Progenitor cell of endocrine pancreas (in vitro differentiated cells): ENCODE measurements around the gene SORL1. TPM values are rescaled to one million over a fixed set of nuclear protein-coding genes. Genes with fewer than 3 reads are reported as not detected.

Experiments used
- DNase-seq: peaks from one replicate; pipeline ENCODE4 v3.0.0; 2021; ENCODE audit warnings: low spot score; ENCODE audit not compliant: unreplicated experiment
- H3K27ac Mint-ChIP-seq: 2 replicates; pipeline ENCODE4 v1.8.0; 2021; ENCODE audit warnings: mild to moderate bottlenecking, moderate library complexity, mixed read lengths
- H3K27me3 Mint-ChIP-seq: 2 replicates; pipeline ENCODE4 v1.8.0; 2021; ENCODE audit warnings: mixed read lengths
- H3K36me3 Mint-ChIP-seq: 2 replicates; pipeline ENCODE4 v1.8.0; 2022; ENCODE audit warnings: mixed read lengths; ENCODE audit not compliant: insufficient read depth
- H3K4me1 Mint-ChIP-seq: 2 replicates; pipeline ENCODE4 v1.8.0; 2021; ENCODE audit warnings: low read depth, mixed read lengths
- H3K4me3 Mint-ChIP-seq: 2 replicates; pipeline ENCODE4 v1.8.0; 2021; ENCODE audit warnings: low read depth, mild to moderate bottlenecking, moderate library complexity, mixed read lengths
- H3K9me3 Mint-ChIP-seq: 2 replicates; pipeline ENCODE4 v1.8.0; 2021; ENCODE audit warnings: low read depth, mixed read lengths
- CTCF ChIP-seq: fragments of 200-600 bp; sonication (generic); IDR thresholded peaks from one replicate; pipeline ENCODE4 v1.5.0; 2021; ENCODE audit warnings: antibody characterized with exemption, mild to moderate bottlenecking; ENCODE audit not compliant: unreplicated experiment
- total RNA-seq: library from RNA; stranded (reverse); gene quantifications from 2 replicates; pipeline ENCODE4 v1.2.1, GENCODE V29; 2021

The SORL1 gene
- total RNA-seq, 1 donor from 2014 or later: 31.8 TPM

- Mint-ChIP-seq H3K4me1 (peaks cover 19% of the 10 kb centered on the region), H3K27ac (no peak overlapping the region), H3K4me3 (no peak overlapping the region), H3K9me3 (no peaks in the 10 kb centered on the region), H3K27me3 (peaks cover 4% of the 10 kb centered on the region), H3K36me3 (peaks cover 10% of the 10 kb centered on the region)
- no peak for DNase-seq
- TF ChIP-seq CTCF: no peak
These were observed 109.1 kb downstream of the SORL1 start for GRCh38 chr11:121561240-121561639.

GRCh38 chr11:121561716-121562115 is 109.6 kb downstream of the SORL1 start:
- H3K36me3 Mint-ChIP-seq: peaks cover 10% of the 10 kb centered on the region
- H3K27ac Mint-ChIP-seq: no peak overlapping the region
- H3K4me1 Mint-ChIP-seq: peaks cover 19% of the 10 kb centered on the region
- peaks cover 4% of the 10 kb centered on the region for H3K27me3 Mint-ChIP-seq
- H3K9me3 Mint-ChIP-seq: no peaks in the 10 kb centered on the region
- no peak overlapping the region for H3K4me3 Mint-ChIP-seq
- no peak for DNase-seq
- no peak for TF ChIP-seq CTCF

GRCh38 chr11:121563003-121563402 is 110.9 kb downstream of the SORL1 start:
- Mint-ChIP-seq H3K4me1 (peaks cover 19% of the 10 kb centered on the region), H3K4me3 (no peak overlapping the region), H3K27ac (no peak overlapping the region), H3K36me3 (peaks cover 13% of the 10 kb centered on the region), H3K9me3 (no peaks in the 10 kb centered on the region), H3K27me3 (peaks cover 4% of the 10 kb centered on the region)
- TF ChIP-seq CTCF: no peak
- DNase-seq: no peak

- Mint-ChIP-seq H3K27me3 (peaks cover 4% of the 10 kb centered on the region), H3K4me3 (no peak overlapping the region), H3K27ac (peak overlapping the region; percentile 49), H3K36me3 (peaks cover 14% of the 10 kb centered on the region), H3K4me1 (peaks cover 22% of the 10 kb centered on the region), H3K9me3 (no peaks in the 10 kb centered on the region)
- no peak for TF ChIP-seq CTCF
- no peak for DNase-seq
These were observed 112.0 kb downstream of the SORL1 start for GRCh38 chr11:121563900-121564822.

GRCh38 chr11:121564948-121565684 is 113.0 kb downstream of the SORL1 start:
- no peak overlapping the region for H3K27ac Mint-ChIP-seq
- DNase-seq: no peak
- no peak for TF ChIP-seq CTCF
- H3K36me3 Mint-ChIP-seq: peaks cover 14% of the 10 kb centered on the region
- no peaks in the 10 kb centered on the region for H3K9me3 Mint-ChIP-seq
- H3K4me1 Mint-ChIP-seq: peaks cover 16% of the 10 kb centered on the region
- H3K27me3 Mint-ChIP-seq: peaks cover 4% of the 10 kb centered on the region
- no peak overlapping the region for H3K4me3 Mint-ChIP-seq
